ENCODE results near the gene SLC10A2.
"Not testable (repeated sequence)": the region's sequence is repeated elsewhere in the genome, so short reads cannot be mapped to it uniquely, and the experiment has no call there.

The SLC10A2 gene, protein sequence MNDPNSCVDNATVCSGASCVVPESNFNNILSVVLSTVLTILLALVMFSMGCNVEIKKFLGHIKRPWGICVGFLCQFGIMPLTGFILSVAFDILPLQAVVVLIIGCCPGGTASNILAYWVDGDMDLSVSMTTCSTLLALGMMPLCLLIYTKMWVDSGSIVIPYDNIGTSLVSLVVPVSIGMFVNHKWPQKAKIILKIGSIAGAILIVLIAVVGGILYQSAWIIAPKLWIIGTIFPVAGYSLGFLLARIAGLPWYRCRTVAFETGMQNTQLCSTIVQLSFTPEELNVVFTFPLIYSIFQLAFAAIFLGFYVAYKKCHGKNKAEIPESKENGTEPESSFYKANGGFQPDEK

DNA sequence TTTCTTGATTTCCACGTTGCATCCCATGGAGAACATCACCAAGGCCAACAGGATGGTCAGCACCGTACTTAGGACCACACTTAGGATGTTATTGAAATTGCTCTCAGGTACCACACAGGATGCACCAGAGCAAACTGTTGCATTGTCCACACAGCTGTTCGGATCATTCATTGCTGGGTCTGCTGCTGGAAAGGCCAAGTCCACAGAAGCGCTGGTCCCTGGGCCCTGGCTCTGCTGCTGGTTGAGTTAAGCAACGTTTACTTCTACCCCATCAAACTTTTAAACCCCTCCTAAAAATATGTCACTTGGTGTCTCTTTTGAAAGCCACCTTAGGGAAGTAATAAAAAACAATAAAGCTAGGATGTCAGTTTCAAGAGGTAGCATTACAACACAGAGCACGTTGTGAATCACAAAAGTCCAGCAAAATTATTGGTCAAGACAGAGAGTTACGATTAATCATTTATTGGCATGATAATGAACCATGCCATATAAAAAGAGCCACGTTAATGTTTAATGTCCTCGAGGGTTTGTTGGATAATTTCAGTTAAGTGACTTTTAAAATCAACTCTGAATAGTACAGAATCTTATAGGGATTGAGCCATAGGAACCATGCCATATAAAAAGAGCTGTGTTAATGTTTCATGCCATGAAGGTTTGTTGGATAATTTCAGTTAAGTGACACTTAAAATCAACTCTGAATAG lies at the start of gene SLC10A2:
TSS of gene SLC10A2 (minus strand) at position 339 of the 702 bp plus-strand sequence. CDS start at position 171, 168 bp downstream.
- DNase-seq (ENCODE audit: low read depth in 2 of 2): no peak

DNA sequence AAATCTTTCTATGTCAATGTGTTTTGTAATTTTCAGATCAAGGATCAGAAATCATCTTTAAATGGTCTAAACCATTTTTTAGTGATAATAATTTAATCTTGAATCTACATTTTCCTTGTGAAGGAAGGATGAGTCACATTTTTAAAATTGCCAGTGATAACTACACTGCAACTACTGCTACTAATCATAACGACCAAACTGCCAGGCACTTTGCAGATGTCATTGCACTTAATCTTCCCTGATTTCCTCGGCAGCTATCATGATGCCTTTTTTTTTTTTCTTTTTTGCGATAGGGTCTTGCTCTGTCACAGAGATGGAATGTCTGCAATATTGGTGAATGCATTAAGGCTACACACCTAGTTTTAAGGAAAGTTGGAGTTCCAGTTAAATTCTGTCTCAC lies 41.4 kb upstream of the SLC10A2 start:
- DNase-seq (ENCODE audit: low read depth in 2 of 2): no peak

DNA sequence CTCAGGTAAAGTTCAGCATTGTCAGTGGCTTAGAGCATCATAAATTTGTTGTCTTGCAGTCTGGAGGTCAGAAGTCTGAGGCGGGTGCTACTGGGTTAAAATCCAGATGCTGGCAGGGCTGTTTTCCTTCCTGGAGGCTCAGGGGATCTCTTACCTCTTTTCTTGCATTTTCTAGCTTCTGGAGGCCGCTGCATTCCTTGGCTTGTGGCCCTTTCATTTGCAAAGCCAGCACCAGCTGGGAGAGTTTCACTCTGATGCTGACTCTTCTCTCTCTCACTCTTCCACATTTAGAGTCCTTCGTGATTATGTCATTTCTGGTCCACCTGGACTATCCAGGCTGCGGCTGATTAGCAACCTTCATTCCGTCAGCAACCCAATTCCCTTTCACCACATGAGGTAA lies 38.1 kb upstream of the SLC10A2 start:
- DNase-seq (ENCODE audit: low read depth in 2 of 2): no peak

DNA sequence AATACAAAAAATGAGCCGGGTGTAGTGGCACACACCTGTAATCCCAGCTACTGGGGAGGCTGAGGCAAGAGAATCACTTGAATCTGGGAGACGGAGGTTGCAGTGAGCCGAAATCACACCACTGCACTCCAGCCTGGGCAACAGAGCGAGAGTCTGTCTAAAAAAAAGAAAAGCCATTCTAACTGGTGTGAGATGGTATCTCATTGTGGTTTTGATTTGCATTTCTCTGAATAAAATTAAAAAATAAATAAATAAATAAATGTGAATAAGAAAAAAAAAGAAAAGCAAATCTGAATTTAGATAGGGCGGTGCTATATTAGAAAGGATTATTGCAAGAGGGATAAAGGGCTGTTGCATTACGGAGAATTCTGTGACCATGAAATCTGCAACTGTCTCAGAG lies 37.2 kb upstream of the SLC10A2 start:
- DNase-seq (ENCODE audit: low read depth in 2 of 2): not testable (repeated sequence)

DNA sequence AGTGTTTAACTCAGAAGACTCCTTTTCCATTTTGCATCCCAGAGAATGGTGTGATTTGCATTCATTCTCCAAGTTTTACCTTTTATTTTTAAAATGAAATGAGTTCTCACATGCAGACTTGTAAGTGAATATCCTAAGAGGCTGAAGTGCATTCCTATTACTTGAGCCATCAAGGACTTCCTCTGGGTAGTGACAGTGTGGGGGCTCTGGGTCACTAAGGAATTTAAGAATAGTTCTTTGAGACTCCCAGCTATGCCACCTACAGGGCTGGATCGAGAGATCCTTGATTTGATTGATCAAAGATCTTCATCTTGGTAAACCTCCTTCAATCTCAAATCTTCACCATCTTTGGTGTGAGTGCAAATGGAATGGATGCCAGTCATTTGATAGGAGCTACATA lies 36.3 kb upstream of the SLC10A2 start:
- no peak for DNase-seq (ENCODE audit: low read depth in 2 of 2)

DNA sequence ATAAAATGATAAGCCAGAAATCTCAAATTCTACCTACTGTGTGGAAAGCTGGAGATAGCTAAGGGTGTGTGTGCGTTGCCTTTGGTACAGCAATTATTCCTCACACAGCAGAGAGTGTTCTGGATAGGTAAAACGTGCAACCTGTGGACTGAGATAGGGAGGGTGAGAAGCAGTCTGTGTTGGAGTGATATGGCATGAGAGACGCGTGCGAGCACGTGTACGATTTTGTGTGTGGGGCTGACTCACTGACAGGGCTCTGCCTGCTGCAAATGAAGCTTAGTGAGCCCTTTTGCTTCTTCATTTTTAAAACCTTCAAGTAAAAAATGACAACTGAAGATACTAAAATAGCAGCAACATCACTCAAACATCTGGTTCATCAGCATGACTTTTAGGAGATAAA lies 35.7 kb upstream of the SLC10A2 start:
- no peak for DNase-seq (ENCODE audit: low read depth in 2 of 2)

DNA sequence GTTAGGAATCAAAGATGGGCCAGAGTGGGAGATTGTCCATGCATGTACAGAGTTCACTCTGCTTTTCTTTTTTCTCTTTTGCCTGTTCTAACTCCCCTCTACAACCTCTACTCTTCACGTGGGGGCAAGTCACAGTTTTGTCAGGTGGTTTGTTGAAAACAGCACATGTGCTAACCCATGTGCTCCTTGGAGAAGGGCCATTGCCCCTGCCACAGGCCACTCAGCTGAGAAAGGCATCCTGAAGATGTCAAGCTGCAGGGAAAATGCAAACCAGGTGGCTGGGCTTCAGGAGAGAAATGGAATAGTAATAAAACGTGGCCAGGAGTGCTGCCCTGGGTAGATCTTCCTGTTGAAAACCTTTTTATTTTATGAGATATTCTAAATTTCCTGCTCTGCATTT lies 35.3 kb upstream of the SLC10A2 start:
- DNase-seq (ENCODE audit: low read depth in 2 of 2): no peak

DNA sequence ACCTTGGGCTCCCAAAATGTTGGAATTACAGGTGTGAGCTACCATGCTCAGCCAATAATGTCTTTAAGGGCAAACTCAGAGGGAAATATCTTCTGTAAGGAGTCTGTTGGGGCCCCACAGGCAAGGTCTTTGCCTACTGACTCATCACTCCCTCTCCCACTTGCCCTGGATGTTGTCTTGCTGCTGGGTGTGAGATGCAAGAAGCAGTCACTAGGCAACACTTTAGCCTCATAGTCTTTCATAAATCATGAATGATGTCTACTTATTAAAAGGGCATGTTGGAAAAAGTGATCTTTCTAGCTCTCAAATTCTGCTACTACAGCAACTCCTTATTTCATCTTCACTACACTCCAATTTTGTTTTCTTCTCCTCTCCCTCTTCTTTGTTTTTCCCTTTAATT lies 34.6 kb upstream of the SLC10A2 start:
- no peak for DNase-seq (ENCODE audit: low read depth in 2 of 2)

DNA sequence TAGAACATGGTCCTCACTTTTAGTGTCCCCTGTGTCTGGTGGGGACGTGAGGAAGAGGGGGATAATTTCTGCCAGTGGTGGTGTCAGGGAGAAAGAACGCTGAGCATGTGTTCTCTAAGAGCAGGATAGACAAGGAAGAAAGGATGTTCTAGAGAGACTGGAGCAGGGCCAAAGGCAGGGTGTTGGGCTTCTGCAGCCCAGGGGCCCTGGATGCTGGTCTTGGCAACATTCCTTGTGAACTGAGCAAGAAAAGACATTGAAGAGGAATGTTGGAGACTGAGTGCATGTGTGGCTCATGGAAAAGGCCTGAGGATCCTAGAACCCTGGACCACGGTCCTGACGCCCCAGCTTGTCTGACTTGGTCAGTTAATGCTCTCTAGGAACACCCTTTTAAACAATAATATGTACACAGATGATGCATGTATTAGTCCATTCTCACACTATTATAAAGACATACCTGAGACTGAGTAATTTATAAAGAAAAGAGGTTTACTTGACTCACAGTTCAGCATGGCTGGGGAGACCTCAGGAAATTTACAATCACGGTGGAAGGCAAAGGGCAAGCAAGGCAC lies 33.6 kb upstream of the SLC10A2 start:
- no peak for DNase-seq (ENCODE audit: low read depth in 2 of 2)

DNA sequence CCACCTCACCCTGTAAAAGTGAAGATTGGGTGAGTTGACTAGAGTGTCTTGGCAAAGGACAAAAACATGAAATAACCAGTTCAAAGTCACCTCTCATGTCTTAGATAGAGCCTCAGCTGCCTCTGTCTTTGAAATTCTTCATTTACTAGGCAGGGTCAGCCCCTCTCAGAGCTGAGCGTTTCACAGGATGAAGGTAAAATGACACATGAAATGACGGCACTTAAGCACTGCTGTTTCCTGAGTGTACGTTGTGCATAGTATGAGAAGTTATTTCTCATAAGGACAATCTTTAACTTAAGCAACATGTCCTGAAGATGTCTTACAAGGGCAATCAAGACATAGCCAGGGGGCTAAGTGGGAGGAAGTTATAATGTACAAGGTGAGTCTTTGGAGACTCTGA lies 32.3 kb upstream of the SLC10A2 start:
- no peak for DNase-seq (ENCODE audit: low read depth in 2 of 2)

DNA sequence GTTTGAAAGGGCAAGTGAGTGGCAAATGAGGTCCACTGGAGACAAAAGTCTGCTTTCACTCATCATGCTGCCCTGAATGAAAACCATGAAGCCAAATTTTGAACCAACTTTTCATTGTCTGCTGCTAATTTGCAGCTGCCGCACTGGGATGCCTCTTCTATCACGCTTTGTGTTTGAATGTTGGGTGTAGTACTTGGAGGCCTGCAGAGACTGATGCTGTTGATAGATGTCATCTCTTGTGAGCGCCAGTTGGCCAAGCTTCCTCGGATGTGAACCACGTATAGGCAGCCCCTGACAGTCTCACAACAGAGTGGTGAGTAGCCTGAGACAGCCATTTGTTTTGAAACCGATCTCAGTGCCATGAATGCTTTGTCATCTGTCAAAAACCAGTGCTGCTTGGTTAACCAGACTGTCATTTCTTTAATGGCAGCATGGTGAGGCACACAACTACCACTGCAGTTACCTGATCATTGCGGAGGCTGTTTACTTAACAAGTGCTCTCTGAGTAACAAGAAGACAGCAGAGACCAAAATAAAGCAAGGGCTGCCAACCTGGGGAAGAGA lies 31.2 kb upstream of the SLC10A2 start:
- no peak for DNase-seq (ENCODE audit: low read depth in 2 of 2)

DNA sequence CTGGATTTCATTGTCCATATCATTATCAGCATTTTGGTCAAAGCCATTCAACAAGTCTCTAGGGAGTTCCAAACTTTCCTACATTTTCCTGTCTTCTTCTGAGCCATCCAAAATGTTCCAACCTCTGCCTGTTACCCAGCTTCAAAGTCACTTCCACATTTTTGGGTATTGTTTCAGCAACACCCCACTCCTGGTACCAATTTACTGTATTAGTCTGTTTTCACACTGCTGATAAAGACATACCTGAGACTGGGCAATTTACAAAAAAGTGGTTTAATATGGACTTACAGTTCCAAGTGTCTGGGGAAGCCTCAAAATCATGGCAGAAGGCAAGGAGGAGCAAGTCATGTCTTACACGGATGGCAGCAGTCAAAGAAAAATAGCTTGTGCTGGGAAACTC lies 27.4 kb upstream of the SLC10A2 start:
- DNase-seq (ENCODE audit: low read depth in 2 of 2): not testable (repeated sequence)

DNA sequence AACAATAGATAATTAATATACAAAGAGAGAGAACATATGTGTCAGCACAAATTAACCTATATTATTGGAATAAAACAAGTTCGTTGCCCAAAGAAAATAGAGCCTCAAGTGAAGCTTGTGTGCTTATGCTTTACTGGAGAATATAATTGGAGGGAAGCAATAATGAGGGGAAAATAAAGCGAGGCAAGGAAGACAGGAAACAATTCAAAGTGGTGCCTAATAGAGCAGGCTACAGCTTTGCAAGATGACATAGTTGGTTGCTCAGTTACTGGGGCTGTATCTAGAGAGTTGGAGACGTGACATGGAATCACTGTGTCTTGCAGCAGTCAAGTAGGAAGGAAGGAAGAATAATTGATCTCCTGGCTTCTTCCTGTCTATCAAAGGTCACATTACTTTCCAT lies 21.1 kb upstream of the SLC10A2 start:
- no peak for DNase-seq (ENCODE audit: low read depth in 2 of 2)

DNA sequence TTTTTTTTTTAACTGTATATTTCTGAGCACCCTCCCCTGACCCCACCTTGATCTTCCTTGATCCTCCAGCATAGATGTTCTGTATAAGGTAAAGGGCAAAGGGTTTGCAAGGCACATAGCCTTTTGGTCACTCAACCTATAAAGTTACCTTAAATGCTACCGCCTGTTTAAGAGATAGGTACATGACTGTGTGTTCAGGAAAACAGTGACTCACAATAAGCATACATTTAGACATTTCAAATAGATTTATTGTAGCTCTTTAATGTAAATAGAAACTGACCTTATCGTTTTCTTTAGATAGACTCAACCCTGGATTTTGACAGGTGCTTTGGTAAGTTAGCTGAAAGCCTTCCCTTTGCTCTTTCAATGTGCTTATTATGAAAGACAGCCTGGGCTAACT lies 15.2 kb upstream of the SLC10A2 start:
- no peak for DNase-seq (ENCODE audit: low read depth in 2 of 2)

DNA sequence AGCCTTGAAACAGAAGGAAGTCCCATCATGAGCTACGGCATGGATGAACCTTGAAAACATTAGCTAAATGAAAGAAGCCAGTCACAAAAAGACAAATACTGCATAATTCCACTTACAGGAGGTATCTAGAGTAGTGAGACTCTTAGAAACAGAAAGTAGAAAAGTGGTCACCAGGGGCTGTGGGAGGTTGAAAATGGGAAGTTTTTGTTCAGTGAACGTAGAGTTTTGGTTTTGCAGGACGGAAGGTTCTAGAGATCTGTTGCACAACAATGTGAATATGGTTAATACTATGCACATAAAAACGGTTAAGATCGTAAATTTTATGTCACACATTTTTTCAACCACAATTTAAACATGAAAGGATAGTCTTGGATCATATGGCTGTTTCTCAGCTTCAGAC lies 11.9 kb upstream of the SLC10A2 start:
- no peak for DNase-seq (ENCODE audit: low read depth in 2 of 2)

DNA sequence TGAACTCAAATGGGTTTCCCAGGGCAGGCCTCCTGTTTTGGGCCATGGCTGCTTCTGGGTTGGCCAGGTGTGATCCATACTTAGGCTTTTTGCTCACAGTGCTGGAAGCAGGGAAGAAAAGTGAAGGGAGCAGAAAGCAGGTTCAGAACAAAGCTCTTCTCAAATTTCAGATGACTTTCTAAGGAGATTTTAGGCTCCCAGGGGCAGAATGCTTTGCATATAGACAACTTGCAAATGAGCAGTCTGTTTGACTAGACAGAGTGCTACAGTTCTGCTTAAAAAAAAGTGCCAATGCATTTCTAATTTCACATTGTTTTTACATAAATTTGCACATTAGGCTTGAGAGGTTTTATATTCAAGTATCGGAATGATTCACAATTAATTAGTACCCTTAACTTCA lies 2.6 kb upstream of the SLC10A2 start:
- no peak for DNase-seq (ENCODE audit: low read depth in 2 of 2)

DNA sequence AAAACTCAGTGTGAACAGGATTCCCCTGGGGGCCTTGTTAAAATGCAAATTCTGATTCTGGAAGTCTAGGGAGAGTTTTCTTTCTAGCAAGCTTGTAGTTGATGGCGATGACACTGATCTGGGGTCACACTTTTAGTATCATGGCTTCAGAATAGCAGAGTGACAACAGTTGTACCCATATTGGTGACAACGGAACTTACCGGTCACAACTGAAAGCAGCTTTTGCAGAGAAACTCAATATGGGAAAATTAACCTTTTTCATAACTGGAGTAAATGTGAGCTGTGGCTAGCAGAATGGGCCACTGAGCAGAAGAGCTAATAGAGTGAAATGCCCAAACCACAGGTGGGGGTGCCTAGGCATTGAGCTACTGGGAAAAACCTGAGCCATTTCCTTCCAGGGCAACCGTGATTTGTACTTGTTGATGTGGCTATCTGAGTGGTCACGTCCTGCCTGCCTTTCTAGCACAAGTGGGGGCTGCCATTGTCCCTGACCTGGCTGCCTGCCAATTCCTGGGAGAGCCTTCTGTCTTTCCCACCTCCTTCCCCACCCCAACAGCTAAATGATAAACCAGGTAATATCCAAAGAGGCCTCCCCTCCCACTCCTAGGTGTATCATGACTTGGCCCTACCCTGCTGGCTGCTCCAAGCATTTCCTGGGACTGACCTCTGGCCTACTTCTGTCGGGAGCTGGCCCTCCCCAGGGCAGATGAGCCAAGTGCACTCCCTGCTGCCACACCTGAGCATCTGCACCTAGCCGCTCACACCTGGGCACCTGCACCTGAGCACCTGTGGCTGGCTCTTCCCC lies 1.7 kb upstream of the SLC10A2 start:
- DNase-seq (ENCODE audit: low read depth in 2 of 2): no peak

DNA sequence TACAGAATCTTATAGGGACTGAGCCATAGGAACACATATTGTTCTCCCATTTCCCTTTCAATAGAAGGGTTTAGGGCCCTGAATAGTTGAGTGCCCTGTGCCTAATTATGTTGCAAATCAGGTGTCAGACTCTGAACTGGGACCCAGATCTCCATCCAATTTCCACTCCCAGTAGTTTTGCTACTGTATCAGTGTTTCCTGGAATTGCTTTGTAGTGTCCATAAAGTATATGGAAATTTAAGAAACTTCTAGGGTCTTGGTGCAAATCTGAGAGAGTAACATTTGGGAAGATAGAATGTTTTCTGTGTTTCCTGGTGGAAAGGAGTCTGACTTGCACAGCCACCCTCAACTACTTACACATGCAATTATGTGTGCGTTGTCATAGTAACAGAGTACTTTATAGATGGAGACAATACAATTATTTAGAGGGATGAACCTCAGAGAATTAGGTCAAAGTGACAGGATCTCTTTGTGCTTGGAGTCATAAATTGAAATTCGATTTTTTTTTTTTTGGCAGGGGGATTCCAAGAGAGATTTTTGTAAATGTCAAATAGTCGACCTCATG lies 646 bp upstream of the SLC10A2 start:
- no peak for DNase-seq (ENCODE audit: low read depth in 2 of 2)

DNA sequence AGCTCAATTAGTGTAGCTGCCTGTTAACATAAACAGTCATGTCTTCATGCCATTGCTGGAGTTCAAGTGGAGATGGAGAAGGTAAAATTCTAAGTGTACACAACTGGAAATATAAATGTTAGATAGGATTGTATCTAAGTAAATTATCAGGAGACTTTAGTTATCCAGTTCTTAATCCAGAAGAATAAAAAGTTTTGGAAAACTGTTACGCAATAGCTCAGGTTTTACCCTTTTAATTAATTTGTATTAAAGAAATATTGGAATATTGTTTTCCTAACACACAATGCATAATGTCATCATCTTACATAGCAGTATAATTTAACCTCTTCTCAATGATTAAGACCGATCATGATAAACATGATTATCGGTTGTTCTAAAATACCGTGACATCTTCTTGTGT lies 2.8 kb downstream of the SLC10A2 start:
- DNase-seq (ENCODE audit: low read depth in 2 of 2): no peak

DNA sequence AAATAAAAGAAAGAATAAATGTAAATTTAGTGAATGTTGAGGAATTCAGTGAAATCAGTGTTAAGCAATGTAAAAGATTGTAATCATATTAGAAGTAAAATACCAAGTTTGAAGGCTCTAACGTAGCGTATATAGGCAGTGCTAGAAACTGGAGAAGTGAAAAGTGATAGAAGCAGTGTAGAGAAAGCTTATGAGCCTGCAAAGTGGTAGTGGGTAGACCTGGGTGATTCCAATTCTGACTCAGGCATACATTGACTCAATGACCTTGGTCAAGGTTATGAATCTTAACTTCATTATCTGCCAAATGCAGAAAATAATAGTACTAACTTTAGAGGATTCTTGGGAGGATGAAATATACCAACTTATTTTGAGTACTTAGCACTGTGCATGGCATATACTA lies 4.1 kb downstream of the SLC10A2 start:
- DNase-seq (ENCODE audit: low read depth in 2 of 2): no peak

DNA sequence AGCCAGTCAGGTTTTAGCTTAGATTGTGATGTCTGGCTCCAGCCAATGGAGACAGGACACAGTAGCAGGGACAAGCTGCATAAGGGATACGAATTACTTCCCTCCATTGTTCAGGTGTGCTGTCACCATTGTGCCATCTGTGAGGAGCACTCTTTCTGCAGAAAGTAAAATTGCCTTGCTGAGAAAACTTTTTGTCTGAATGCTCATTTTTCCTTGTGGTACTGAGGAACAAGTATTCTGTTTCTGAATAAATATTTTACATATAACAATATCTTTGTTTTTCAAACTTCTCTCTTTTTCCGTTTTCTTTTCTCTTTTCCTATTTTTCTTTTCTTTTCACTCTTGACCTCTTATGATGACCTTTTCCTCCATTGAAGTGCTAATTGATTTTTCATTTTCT lies 10.2 kb downstream of the SLC10A2 start:
- DNase-seq (ENCODE audit: low read depth in 2 of 2): no peak

DNA sequence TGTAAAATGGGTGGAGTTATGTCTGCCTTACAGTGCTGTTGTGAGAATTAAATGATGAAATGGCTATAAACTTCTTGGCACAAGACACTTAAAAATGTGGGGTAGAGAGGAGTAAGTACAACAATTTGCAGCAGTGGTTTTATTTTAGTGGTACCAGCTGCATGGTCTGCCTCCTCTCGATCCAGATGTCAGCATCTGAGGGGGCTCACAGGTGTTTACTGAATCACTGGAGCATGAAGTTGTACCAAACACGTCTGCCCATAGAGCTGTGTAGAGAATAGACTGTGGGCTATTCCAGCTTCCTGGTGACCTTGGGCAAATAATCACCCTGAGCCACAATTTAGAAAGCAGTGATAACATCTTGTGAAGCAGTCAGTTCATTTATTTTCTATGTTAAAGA lies 11.1 kb downstream of the SLC10A2 start:
- no peak for DNase-seq (ENCODE audit: low read depth in 2 of 2)
